ENCODE results near the gene STK35. TPM values are rescaled to one million over a fixed set of nuclear protein-coding genes. Genes with fewer than 3 reads are reported as not detected.

Gene STK35
- total RNA-seq, 2 experiments from 2014 or later = 18.0 to 18.4 TPM

DNA sequence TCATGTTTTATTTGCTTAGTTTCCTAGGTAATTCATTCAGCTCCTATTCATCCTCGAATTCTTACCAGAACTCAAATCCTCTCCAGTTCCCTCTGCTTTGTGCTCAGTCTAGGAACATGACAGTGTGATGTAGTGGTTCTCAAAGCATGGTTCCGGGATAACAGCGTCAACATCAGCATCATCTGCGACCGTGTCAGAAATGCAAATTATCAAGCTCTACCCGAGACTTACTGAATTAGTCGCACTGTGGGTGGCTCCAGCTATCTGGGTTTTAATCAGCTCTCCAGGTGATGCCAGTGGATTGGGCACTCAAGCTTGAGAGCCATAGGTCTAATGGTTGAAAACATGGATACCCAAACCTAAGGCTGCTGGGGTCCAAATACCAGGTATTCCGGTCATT lies 7.7 kb upstream of the STK35 start:
- Mint-ChIP-seq H3K4me1 (ENCODE audit: low read depth) (peaks cover 2% of the 10 kb centered on the region), H3K36me3 (ENCODE audit: low read depth) (no peaks in the 10 kb centered on the region), H3K27ac (no peak overlapping the region), H3K4me3 (no peak overlapping the region), H3K27me3 (peaks cover 25% of the 10 kb centered on the region), H3K9me3 (no peaks in the 10 kb centered on the region)
- POLR2A ChIA-PET = interaction anchor here (3.2 kb wide), 1 partner anchor 9 kb away, joined by 20 read pairs; the partner anchor contains the start of gene STK35
- ATAC-seq = no peak
- DNase-seq = no peak
- TF ChIP-seq, protein P1, sequence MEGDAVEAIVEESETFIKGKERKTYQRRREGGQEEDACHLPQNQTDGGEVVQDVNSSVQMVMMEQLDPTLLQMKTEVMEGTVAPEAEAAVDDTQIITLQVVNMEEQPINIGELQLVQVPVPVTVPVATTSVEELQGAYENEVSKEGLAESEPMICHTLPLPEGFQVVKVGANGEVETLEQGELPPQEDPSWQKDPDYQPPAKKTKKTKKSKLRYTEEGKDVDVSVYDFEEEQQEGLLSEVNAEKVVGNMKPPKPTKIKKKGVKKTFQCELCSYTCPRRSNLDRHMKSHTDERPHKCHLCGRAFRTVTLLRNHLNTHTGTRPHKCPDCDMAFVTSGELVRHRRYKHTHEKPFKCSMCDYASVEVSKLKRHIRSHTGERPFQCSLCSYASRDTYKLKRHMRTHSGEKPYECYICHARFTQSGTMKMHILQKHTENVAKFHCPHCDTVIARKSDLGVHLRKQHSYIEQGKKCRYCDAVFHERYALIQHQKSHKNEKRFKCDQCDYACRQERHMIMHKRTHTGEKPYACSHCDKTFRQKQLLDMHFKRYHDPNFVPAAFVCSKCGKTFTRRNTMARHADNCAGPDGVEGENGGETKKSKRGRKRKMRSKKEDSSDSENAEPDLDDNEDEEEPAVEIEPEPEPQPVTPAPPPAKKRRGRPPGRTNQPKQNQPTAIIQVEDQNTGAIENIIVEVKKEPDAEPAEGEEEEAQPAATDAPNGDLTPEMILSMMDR (IDR thresholded peaks at IDR 0.05) = no peak
- CTCF ChIA-PET = interaction anchor here (0.7 to 3.2 kb wide), 17 partner anchors 9 to 292 kb away, joined by 3 to 20 read pairs (median 4); partner anchors contain the start of gene STK35
- intact Hi-C loops (cut with micrococcal nuclease) = loop anchor here (10.0 kb wide), 1 partner anchor 289 kb away; no protein-coding TSS in a partner anchor

GRCh38 chr20:2101865-2102584 lies 398 bp downstream of the STK35 start:
- Mint-ChIP-seq H3K27me3 (no peaks in the 10 kb centered on the region), H3K9me3 (no peaks in the 10 kb centered on the region), H3K27ac (peak overlapping the region; percentile 100), H3K36me3 (ENCODE audit: low read depth) (peaks cover 30% of the 10 kb centered on the region), H3K4me3 (peak overlapping the region; percentile 94), H3K4me1 (ENCODE audit: low read depth) (peaks cover 40% of the 10 kb centered on the region)
- DNase-seq = peak; percentile 92
- intact Hi-C loops (cut with micrococcal nuclease) = loop anchor here (5.0 kb wide), 1 partner anchor 70 kb away; no protein-coding TSS in a partner anchor
- ChIA-PET POLR2A (interaction anchor here (0.8 to 3.4 kb wide), 10 partner anchors 8 to 1559 kb away, joined by 3 to 33 read pairs (median 4); partner anchors contain the start of gene CSNK2A1), CTCF (interaction anchor here (1.2 to 3.1 kb wide), 5 partner anchors 8 to 70 kb away, joined by 4 to 15 read pairs (median 6); no protein-coding TSS in a partner anchor)
- TF ChIP-seq, protein P1 (IDR thresholded peaks at IDR 0.05) = no peak
- peak; percentile 84 for ATAC-seq

DNA sequence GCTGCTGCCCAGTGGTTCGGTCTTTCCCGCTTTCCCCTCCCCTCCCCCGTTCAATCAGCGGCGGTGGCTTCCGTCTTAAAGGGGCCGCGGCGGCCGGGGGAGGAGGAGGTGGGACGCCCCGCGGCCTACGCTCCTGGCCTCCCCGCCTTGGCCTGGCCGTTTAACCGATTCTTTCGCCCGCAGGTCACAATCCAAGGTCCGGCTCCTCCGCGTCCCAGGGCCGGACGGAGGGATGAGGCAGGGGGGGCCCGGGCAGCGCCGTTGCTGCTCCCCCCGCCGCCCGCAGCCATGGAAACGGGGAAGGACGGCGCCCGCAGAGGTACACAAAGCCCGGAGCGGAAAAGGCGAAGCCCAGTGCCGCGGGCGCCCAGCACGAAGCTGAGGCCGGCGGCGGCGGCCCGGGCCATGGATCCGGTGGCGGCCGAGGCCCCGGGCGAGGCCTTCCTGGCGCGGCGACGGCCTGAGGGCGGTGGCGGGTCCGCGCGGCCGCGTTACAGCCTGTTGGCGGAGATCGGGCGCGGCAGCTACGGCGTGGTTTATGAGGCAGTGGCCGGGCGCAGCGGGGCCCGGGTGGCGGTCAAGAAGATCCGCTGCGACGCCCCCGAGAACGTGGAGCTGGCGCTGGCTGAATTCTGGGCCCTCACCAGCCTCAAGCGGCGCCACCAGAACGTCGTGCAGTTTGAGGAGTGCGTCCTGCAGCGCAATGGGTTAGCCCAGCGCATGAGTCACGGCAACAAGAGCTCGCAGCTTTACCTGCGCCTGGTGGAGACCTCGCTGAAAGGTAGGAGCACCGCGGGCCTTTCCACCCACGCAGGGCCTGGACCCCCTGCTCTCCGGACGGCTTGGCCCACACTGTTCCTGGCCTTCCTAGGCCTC lies 1.2 kb downstream of the STK35 start:
- H3K9me3 Mint-ChIP-seq = no peaks in the 10 kb centered on the region
- ChIA-PET POLR2A (interaction anchor here (0.6 to 3.4 kb wide), 16 partner anchors 10 to 1560 kb away, joined by 3 to 33 read pairs (median 3); partner anchors contain the start of genes CSNK2A1 and SNRPB), CTCF (interaction anchor here (1.2 to 3.1 kb wide), 4 partner anchors 9 to 69 kb away, joined by 4 to 15 read pairs (median 6); no protein-coding TSS in a partner anchor)
- TF ChIP-seq, protein P1 (IDR thresholded peaks at IDR 0.05) = no peak
- H3K36me3 Mint-ChIP-seq (ENCODE audit: low read depth) = peaks cover 36% of the 10 kb centered on the region
- ATAC-seq (peak; percentile 71), DNase-seq (peak; percentile 85)
- intact Hi-C loops (cut with micrococcal nuclease) = loop anchor here (5.0 kb wide), 1 partner anchor 69 kb away; no protein-coding TSS in a partner anchor
- no peaks in the 10 kb centered on the region for H3K27me3 Mint-ChIP-seq
- peak overlapping the region; percentile 94 for H3K4me3 Mint-ChIP-seq
- peaks cover 47% of the 10 kb centered on the region for H3K4me1 Mint-ChIP-seq (ENCODE audit: low read depth)
- H3K27ac Mint-ChIP-seq = peak overlapping the region; percentile 100

GRCh38 chr20:2103461-2104153 lies 2.0 kb downstream of the STK35 start:
- intact Hi-C loops (cut with micrococcal nuclease) = loop anchor here (5.0 kb wide), 1 partner anchor 69 kb away; no protein-coding TSS in a partner anchor

More at GRCh38 chr20:2103461-2104153, 2.0 kb downstream of the STK35 start:
- Mint-ChIP-seq H3K27me3 (no peaks in the 10 kb centered on the region), H3K4me1 (ENCODE audit: low read depth) (peaks cover 52% of the 10 kb centered on the region), H3K27ac (peak overlapping the region; percentile 88), H3K36me3 (ENCODE audit: low read depth) (peaks cover 37% of the 10 kb centered on the region), H3K4me3 (peak overlapping the region; percentile 94), H3K9me3 (no peaks in the 10 kb centered on the region)
- DNase-seq (no peak), ATAC-seq (no peak)
- POLR2A ChIA-PET = interaction anchor here (0.6 to 3.4 kb wide), 17 partner anchors 9 to 423 kb away, joined by 3 to 33 read pairs (median 3); partner anchors contain the start of gene SNRPB
- TF ChIP-seq, protein P1 (IDR thresholded peaks at IDR 0.05) = no peak
- CTCF ChIA-PET = interaction anchor here (1.0 to 3.1 kb wide), 5 partner anchors 9 to 138 kb away, joined by 4 to 15 read pairs (median 5); no protein-coding TSS in a partner anchor

All from activated CD8-positive, alpha-beta T cell treated with anti-CD3 and anti-CD28 coated beads for 36 hours (primary cell).